ENCODE measurements around the gene PHF1. TPM values are rescaled to one million over a fixed set of nuclear protein-coding genes. Genes with fewer than 3 reads are reported as not detected.
A peak's percentile ranks its signal among the peaks of the same experiment; 100 is the strongest.

Gene PHF1
- total and polyA plus RNA-seq, 2 of the 13 experiments (the other 11 are each of a cell fraction or from before 2014, with no cell fraction given), result 25.4 to 61.9 TPM

GRCh38 chr6:33417128-33417902 lies 6.5 kb downstream of the PHF1 start (continued):
- TF ChIP-seq NKX3-1 (CRISPR knock-in tag; IDR thresholded peaks at IDR 0.05) (no peak), PRDM10 (CRISPR knock-in tag; IDR thresholded peaks at IDR 0.05; ENCODE audit: low read depth) (no peak), ZNF580 (CRISPR knock-in tag; IDR thresholded peaks at IDR 0.05; ENCODE audit: borderline replicate concordance, low read depth) (no peak), U2AF2 (IDR thresholded peaks at IDR 0.05; ENCODE audit: low read depth, low read length) (no peak), ZNF251 (CRISPR knock-in tag; IDR thresholded peaks at IDR 0.05) (no peak), ZNF282 (IDR thresholded peaks at IDR 0.05; ENCODE audit: partially characterized antibody) (no peak), TAF1 (CRISPR knock-in tag; IDR thresholded peaks at IDR 0.05) (peak; percentile 7; the same call in 1 of the 2 replicates), ZNF260 (CRISPR knock-in tag; IDR thresholded peaks at IDR 0.05; ENCODE audit: borderline replicate concordance, low read depth) (no peak), ZNF234 (CRISPR knock-in tag; conservative IDR thresholded peaks at IDR 0.05) (0 out of 2 replicates have a peak, but pooled peaks have one; percentile 57), ZNF746 (CRISPR knock-in tag; IDR thresholded peaks at IDR 0.05) (0 out of 2 replicates have a peak, but pooled peaks have one; percentile 3), ATF7-NPFF (CRISPR knock-in tag; IDR thresholded peaks at IDR 0.05; ENCODE audit: low read depth) (no peak), ZNF17 (CRISPR knock-in tag; IDR thresholded peaks at IDR 0.05) (0 out of 2 replicates have a peak, but pooled peaks have one; percentile 47), RBM39 (IDR thresholded peaks at IDR 0.05; ENCODE audit: low read depth, low read length, poor library complexity, severe bottlenecking) (no peak), DR1 (CRISPR knock-in tag; IDR thresholded peaks at IDR 0.05) (no peak), SMC3 (IDR thresholded peaks at IDR 0.05; ENCODE audit: low read length) (0 out of 2 replicates have a peak, but pooled peaks have one; percentile 5), NR2F2 (IDR thresholded peaks at IDR 0.05; ENCODE audit: borderline replicate concordance, low read depth) (no peak), DDIT3 (CRISPR knock-in tag; IDR thresholded peaks at IDR 0.05) (no peak), ZNF354B (CRISPR knock-in tag; IDR thresholded peaks at IDR 0.05) (no peak), EEA1 (CRISPR knock-in tag; IDR thresholded peaks at IDR 0.05; ENCODE audit: borderline replicate concordance) (no peak), PHF20 (CRISPR knock-in tag; IDR thresholded peaks at IDR 0.05) (no peak)
